CD4-positive, alpha-beta T cell treated with Interleukin-15 for 1 hour (primary cell): Measurements from ENCODE around the gene AQP3.
"Not testable (repeated sequence)": the region's sequence is repeated elsewhere in the genome, so short reads cannot be mapped to it uniquely, and the experiment has no call there.

ENCODE experiments used
- DNase-seq: peaks from one replicate; pipeline ENCODE4 v3.0.0-alpha.2; 2020

AQP3 gene

GRCh38 chr9:33408087-33408486 lies 39.3 kb downstream of the AQP3 start:
- DNase-seq, result no peak

GRCh38 chr9:33407061-33407460 lies 40.3 kb downstream of the AQP3 start:
- no peak for DNase-seq

- DNase-seq, result no peak
These were observed 42.5 kb downstream of the AQP3 start for GRCh38 chr9:33404788-33405362.

GRCh38 chr9:33403941-33404787 lies 43.2 kb downstream of the AQP3 start:
- DNase-seq, result no peak

GRCh38 chr9:33402371-33402770 lies 45.0 kb downstream of the AQP3 start, which contains the start of gene AQP7:
Gene AQP7, minus strand, starts transcription at chr9:33402568. Its CDS starts 1,306 bp downstream, at chr9:33401262.
- DNase-seq, result not testable (repeated sequence)

- not testable (repeated sequence) for DNase-seq
These were observed 45.6 kb downstream of the AQP3 start for GRCh38 chr9:33401809-33402208.

- not testable (repeated sequence) for DNase-seq
These were observed 48.3 kb downstream of the AQP3 start for GRCh38 chr9:33399047-33399446.

GRCh38 chr9:33397801-33398200 lies 49.6 kb downstream of the AQP3 start:
- DNase-seq, result not testable (repeated sequence)

GRCh38 chr9:33395159-33395879 lies 52.1 kb downstream of the AQP3 start:
- DNase-seq, result not testable (repeated sequence)

GRCh38 chr9:33393986-33394385 lies 53.4 kb downstream of the AQP3 start:
- not testable (repeated sequence) for DNase-seq

- DNase-seq, result no peak
These were observed 53.8 kb downstream of the AQP3 start for GRCh38 chr9:33393581-33393980.

GRCh38 chr9:33392591-33393021 lies 54.8 kb downstream of the AQP3 start:
- not testable (repeated sequence) for DNase-seq
